ENCODE results near the gene ZNF322.

Gene ZNF322

GRCh38 chr6:26660000-26660361 lies 435 bp upstream of the ZNF322 start:
- H3K4me3 ChIP-seq (ENCODE audit: low read depth, low read length), result peak overlapping the region; percentile 93
- in situ Hi-C loops (cut with HindIII; ENCODE audit: low pct_ligation_motif_present, low sequenced_read_pairs), result no loop called here
- peak overlapping the region; percentile 58 for H3K27ac ChIP-seq
- peak; percentile 34 for DNase-seq
- no peaks in the 10 kb centered on the region for H3K27me3 ChIP-seq (replicated peaks)
- peaks cover 2% of the 10 kb centered on the region for H3K36me3 ChIP-seq (replicated peaks)
- peak; percentile 34 for TF ChIP-seq CTCF (IDR thresholded peaks at IDR 0.05; ENCODE audit: low read depth, low read length, missing control alignments)

- Histone ChIP-seq H3K27ac (no peak overlapping the region), H3K4me3 (ENCODE audit: low read depth, low read length) (no peak overlapping the region), H3K36me3 (replicated peaks) (peaks cover 2% of the 10 kb centered on the region), H3K27me3 (replicated peaks) (no peaks in the 10 kb centered on the region)
- TF ChIP-seq CTCF (IDR thresholded peaks at IDR 0.05; ENCODE audit: low read depth, low read length, missing control alignments), result no peak
- no peak for DNase-seq
- in situ Hi-C loops (cut with HindIII; ENCODE audit: low pct_ligation_motif_present, low sequenced_read_pairs), result no loop called here
These were observed 2.3 kb downstream of the ZNF322 start for GRCh38 chr6:26657256-26657655.

GRCh38 chr6:26653007-26653406 lies 6.5 kb downstream of the ZNF322 start:
- Histone ChIP-seq H3K4me3 (ENCODE audit: low read depth, low read length) (no peak overlapping the region), H3K36me3 (replicated peaks) (peaks cover 4% of the 10 kb centered on the region), H3K27ac (no peak overlapping the region), H3K27me3 (replicated peaks) (no peaks in the 10 kb centered on the region)
- in situ Hi-C loops (cut with HindIII; ENCODE audit: low pct_ligation_motif_present, low sequenced_read_pairs), result no loop called here
- no peak for TF ChIP-seq CTCF (IDR thresholded peaks at IDR 0.05; ENCODE audit: low read depth, low read length, missing control alignments)
- DNase-seq, result no peak

GRCh38 chr6:26651133-26651781 lies 8.3 kb downstream of the ZNF322 start:
- in situ Hi-C loops (cut with HindIII; ENCODE audit: low pct_ligation_motif_present, low sequenced_read_pairs), result no loop called here
- TF ChIP-seq CTCF (IDR thresholded peaks at IDR 0.05; ENCODE audit: low read depth, low read length, missing control alignments), result no peak
- Histone ChIP-seq H3K4me3 (ENCODE audit: low read depth, low read length) (no peak overlapping the region), H3K36me3 (replicated peaks) (peaks cover 4% of the 10 kb centered on the region), H3K27ac (no peak overlapping the region), H3K27me3 (replicated peaks) (no peaks in the 10 kb centered on the region)
- DNase-seq, result no peak

GRCh38 chr6:26646074-26646473 lies 13.5 kb downstream of the ZNF322 start:
- Histone ChIP-seq H3K27me3 (replicated peaks) (no peaks in the 10 kb centered on the region), H3K4me3 (ENCODE audit: low read depth, low read length) (no peak overlapping the region), H3K27ac (no peak overlapping the region), H3K36me3 (replicated peaks) (peaks cover 30% of the 10 kb centered on the region)
- DNase-seq, result no peak
- in situ Hi-C loops (cut with HindIII; ENCODE audit: low pct_ligation_motif_present, low sequenced_read_pairs), result no loop called here
- TF ChIP-seq CTCF (IDR thresholded peaks at IDR 0.05; ENCODE audit: low read depth, low read length, missing control alignments), result no peak

GRCh38 chr6:26640806-26641205 lies 18.7 kb downstream of the ZNF322 start:
- Histone ChIP-seq H3K27ac (no peak overlapping the region), H3K4me3 (ENCODE audit: low read depth, low read length) (no peak overlapping the region), H3K27me3 (replicated peaks) (no peaks in the 10 kb centered on the region), H3K36me3 (replicated peaks) (peaks cover 42% of the 10 kb centered on the region)
- in situ Hi-C loops (cut with HindIII; ENCODE audit: low pct_ligation_motif_present, low sequenced_read_pairs), result no loop called here
- no peak for DNase-seq
- no peak for TF ChIP-seq CTCF (IDR thresholded peaks at IDR 0.05; ENCODE audit: low read depth, low read length, missing control alignments)

All from brain microvascular endothelial cell (primary cell).